ENCODE results near the gene ADAM22. TPM values are rescaled to one million over a fixed set of nuclear protein-coding genes. Genes with fewer than 3 reads are reported as not detected.

The ADAM22 gene
- total and polyA plus RNA-seq, 10 of the 15 experiments (the other 5 are each of a cell fraction or from before 2014, with no cell fraction given): 1.4 to 24.5 (median 7.6) TPM

DNA sequence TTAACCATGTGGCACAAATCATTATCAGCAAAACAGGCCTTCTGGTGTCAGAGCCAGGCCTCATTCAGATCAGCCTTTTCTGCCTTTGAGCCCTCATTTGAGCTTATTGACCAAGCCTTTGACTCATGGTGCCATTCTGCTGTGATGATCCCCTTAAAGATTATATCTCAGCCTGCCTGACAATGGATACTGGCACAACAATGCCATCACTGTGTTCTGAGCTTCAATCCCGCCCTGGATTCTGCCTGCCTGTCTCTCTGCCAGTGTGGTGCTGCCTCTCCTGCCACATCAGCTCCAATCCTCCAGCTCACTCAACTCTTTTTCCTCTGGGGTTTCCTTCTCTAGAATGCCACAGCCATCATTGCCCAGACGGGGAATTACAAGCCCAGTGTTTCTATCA is 233.2 kb downstream of the ADAM22 start (continued):
- no peak for TF ChIP-seq RELB (IDR thresholded peaks at IDR 0.05; ENCODE audit: low read depth)
- TF ChIP-seq RCOR1 (conservative IDR thresholded peaks at IDR 0.05; ENCODE audit: low read depth, low read length): no peak

GRCh38 chr7:88167721-88168120 is 233.7 kb downstream of the ADAM22 start:
- Histone ChIP-seq H4K20me1 (ENCODE audit: control insufficient read depth, insufficient read depth) (no peaks in the 10 kb centered on the region), H3K9me3 (replicated peaks; ENCODE audit: control insufficient read depth, insufficient read depth, low read length) (no peaks in the 10 kb centered on the region), H3K4me1 (ENCODE audit: control insufficient read depth, insufficient read depth, low read length) (no peaks in the 10 kb centered on the region), H3K36me3 (ENCODE audit: control insufficient read depth in 2 of 2, insufficient read depth in 2 of 2, low read length in 1 of 2) (0 out of 4 replicates have a peak, but pooled peaks cover 0 to 5% of the 10 kb centered on the region in 2 experiments), H2AFZ (ENCODE audit: control insufficient read depth, low read depth, low read length) (no peak overlapping the region), H3K27me3 (replicated peaks in 1 of 2; ENCODE audit: control insufficient read depth in 2 of 2, insufficient read depth in 2 of 2, low read length in 1 of 2) (no peaks in the 10 kb centered on the region), H3K79me2 (ENCODE audit: control insufficient read depth, insufficient read depth, low read length) (no peaks in the 10 kb centered on the region), H3K4me3 (no peak overlapping the region), H3K9ac (ENCODE audit: control insufficient read depth, insufficient read depth, low read length) (no peak overlapping the region), H3K27ac (ENCODE audit: control insufficient read depth, insufficient read depth) (no peak overlapping the region), H3K4me2 (ENCODE audit: control insufficient read depth, insufficient read depth) (no peak overlapping the region)
- TF ChIP-seq NR2F1 (conservative IDR thresholded peaks at IDR 0.05) (no peak), ZNF384 (IDR thresholded peaks at IDR 0.05; ENCODE audit: borderline replicate concordance, low read depth, low read length) (no peak), STAT1 (conservative IDR thresholded peaks at IDR 0.05) (no peak), SIX5 (IDR thresholded peaks at IDR 0.05; ENCODE audit: low read depth, low read length, severe bottlenecking) (no peak)
- TF ChIP-seq, protein P1, sequence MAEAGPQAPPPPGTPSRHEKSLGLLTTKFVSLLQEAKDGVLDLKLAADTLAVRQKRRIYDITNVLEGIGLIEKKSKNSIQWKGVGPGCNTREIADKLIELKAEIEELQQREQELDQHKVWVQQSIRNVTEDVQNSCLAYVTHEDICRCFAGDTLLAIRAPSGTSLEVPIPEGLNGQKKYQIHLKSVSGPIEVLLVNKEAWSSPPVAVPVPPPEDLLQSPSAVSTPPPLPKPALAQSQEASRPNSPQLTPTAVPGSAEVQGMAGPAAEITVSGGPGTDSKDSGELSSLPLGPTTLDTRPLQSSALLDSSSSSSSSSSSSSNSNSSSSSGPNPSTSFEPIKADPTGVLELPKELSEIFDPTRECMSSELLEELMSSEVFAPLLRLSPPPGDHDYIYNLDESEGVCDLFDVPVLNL (IDR thresholded peaks at IDR 0.05; ENCODE audit: low read depth, low read length): no peak
- TF ChIP-seq, protein P2, sequence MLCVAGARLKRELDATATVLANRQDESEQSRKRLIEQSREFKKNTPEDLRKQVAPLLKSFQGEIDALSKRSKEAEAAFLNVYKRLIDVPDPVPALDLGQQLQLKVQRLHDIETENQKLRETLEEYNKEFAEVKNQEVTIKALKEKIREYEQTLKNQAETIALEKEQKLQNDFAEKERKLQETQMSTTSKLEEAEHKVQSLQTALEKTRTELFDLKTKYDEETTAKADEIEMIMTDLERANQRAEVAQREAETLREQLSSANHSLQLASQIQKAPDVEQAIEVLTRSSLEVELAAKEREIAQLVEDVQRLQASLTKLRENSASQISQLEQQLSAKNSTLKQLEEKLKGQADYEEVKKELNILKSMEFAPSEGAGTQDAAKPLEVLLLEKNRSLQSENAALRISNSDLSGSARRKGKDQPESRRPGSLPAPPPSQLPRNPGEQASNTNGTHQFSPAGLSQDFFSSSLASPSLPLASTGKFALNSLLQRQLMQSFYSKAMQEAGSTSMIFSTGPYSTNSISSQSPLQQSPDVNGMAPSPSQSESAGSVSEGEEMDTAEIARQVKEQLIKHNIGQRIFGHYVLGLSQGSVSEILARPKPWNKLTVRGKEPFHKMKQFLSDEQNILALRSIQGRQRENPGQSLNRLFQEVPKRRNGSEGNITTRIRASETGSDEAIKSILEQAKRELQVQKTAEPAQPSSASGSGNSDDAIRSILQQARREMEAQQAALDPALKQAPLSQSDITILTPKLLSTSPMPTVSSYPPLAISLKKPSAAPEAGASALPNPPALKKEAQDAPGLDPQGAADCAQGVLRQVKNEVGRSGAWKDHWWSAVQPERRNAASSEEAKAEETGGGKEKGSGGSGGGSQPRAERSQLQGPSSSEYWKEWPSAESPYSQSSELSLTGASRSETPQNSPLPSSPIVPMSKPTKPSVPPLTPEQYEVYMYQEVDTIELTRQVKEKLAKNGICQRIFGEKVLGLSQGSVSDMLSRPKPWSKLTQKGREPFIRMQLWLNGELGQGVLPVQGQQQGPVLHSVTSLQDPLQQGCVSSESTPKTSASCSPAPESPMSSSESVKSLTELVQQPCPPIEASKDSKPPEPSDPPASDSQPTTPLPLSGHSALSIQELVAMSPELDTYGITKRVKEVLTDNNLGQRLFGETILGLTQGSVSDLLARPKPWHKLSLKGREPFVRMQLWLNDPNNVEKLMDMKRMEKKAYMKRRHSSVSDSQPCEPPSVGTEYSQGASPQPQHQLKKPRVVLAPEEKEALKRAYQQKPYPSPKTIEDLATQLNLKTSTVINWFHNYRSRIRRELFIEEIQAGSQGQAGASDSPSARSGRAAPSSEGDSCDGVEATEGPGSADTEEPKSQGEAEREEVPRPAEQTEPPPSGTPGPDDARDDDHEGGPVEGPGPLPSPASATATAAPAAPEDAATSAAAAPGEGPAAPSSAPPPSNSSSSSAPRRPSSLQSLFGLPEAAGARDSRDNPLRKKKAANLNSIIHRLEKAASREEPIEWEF (IDR thresholded peaks at IDR 0.05; ENCODE audit: insufficient replicate concordance, low read depth, low read length): no peak
- WGBS (ENCODE audit: insufficient coverage, insufficient replicate concordance, low lambda C conversion rate, missing lambda C conversion rate): 98% methylated on average over 2 of the region's 2 CpGs
- RAD21 ChIA-PET (ENCODE audit: unreplicated experiment): no interaction called here
- in situ Hi-C loops (cut with MboI) (no loop called here), intact Hi-C loops (cut with micrococcal nuclease; ENCODE audit: unreplicated experiment) (loop anchor here (2.0 to 5.0 kb wide), 2 partner anchors 50 to 369 kb away; no protein-coding TSS in a partner anchor)
- ATAC-seq (no peak), DNase-seq (ENCODE audit: low read depth, low spot score) (no peak), FAIRE-seq (no peak)
- SMC1A ChIA-PET (ENCODE audit: uncharacterized antibody, unreplicated experiment): interaction anchor here (1.5 to 2.0 kb wide), 4 partner anchors 10 to 58 kb away, joined by 4 to 5 read pairs (median 4); no protein-coding TSS in a partner anchor
- POLR2A ChIA-PET: interaction anchor here (0.6 kb wide), 1 partner anchor 174 kb away, joined by 3 read pairs; no protein-coding TSS in a partner anchor
- CTCF ChIA-PET: interaction anchor here (1.0 to 1.1 kb wide), 2 partner anchors 354 to 370 kb away, joined by 3 to 5 read pairs; no protein-coding TSS in a partner anchor
- no TSS peak for BruUV-seq (replicated peaks)

Measured in GM12878 (cell line).